GM19099 (cell line): Measurements from ENCODE around the gene SHC3.

ENCODE experiments used
- POLR2A ChIP-seq: IDR thresholded peaks from 3 replicates; pipeline ENCODE4 v1.6.1; 2011; ENCODE audit warnings: low read depth; ENCODE audit not compliant: insufficient read length; ENCODE audit errors: extremely low read depth

SHC3 gene

DNA sequence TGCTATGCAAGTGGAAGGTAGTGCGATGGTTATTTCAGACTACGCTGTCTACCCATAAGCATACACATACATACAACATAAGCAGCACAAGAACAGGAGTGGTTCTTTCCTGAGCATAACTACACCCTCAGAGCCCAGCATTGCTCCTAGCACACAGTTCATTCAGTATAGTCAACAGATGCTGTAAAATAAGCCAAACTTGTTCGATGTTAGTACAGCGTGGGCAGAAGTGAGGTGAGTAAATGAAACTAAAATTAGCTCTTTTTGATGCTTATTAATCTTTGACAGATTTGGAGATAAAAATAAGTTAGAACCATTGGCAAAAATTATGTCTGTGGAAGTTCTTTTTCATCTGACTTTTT, 139.5 kb downstream of the SHC3 start:
- TF ChIP-seq POLR2A: no peak

DNA sequence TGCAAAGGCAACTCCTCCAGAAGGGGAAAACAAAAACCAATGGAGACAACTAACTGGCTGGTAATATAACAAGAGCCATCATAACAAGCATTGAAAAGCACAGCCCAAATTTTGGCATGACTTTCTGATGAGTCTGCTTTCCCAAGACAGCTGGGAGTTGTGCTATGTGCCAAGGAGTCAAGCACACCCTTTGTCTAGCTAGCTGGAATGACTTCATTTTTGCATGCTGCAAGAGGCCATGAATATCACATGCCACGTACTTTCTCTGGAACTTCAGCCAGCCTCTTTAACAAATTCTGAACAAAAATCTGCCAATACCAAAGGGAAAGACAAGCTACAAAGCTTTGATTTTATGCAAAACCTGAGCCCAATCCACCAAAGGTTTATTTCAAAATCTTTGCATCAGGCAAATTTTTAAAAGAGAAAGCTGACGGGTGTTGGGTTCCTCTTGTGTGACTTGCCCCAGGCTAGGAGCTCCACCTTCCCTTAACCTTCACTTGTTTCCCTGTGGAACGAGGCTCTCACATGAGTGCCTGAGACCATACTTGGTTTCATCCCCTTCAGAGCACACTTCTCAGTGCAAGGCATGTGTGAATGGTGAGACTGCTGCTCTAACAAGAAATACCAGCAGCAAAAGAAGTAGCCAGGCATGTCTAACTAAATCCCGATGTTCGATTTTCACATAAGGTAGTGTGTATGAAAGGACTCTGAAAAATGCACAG, 140.1 kb downstream of the SHC3 start:
- TF ChIP-seq POLR2A: no peak

DNA sequence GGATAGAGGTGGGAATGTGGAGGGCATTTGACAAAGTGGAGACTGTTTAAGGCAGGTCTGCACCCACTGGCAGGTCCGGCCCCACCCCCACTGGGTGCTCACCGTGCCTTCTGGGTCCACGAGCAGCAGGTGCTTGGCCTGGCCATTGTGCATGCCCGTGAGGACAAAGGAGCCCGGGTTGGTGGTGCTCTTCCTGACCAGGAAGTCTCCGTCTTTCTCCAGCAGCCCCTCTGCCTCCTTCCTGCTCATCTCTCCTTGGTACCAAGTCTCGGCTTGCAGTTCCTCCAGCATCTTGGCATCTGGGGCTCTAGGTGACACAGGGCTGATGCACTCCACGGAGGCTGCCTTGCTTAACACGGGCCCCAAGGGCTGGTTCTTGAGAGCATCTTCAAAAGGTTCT, 140.7 kb downstream of the SHC3 start:
- TF ChIP-seq POLR2A: no peak

DNA sequence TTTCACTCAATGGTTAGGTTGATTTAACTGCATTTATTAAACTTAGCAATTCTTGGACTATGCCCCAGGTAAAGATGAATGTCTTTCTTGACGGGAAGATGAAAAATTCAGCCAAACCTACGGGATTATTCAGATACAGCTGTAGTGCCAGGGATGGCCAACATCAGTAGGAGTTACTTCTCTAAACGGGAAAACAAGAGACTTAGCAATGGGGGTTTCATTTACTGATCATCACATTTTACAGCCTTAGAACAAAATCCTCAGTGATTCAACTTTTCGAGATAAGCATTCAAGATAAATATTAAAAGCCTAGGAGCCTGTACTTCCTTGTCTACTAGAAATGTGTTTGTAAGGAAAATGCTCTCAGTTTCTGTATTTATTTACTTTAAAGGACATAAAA, 141.3 kb downstream of the SHC3 start:
- TF ChIP-seq POLR2A: no peak

GRCh38 chr9:89036891-89037290, 141.7 kb downstream of the SHC3 start:
- TF ChIP-seq POLR2A: no peak

DNA sequence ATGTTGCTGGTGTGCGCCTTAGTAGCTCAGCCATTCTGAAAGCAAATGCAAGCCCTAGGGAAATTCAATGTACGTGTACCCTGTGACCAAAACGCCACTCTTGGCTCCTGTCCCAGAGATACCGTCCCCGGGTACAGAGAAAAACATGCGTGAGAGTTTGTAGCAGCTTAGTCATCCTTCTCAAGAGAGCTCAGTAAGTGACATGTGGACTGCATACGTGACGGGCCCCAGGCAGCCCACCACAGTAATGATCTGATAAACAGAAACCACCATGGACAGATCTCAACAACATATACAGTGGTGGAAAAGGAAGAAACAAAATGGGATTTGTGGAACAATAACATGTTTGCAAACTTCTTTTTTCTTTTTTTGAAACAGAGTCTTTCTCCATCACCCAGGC, 142.2 kb downstream of the SHC3 start:
- TF ChIP-seq POLR2A: no peak

DNA sequence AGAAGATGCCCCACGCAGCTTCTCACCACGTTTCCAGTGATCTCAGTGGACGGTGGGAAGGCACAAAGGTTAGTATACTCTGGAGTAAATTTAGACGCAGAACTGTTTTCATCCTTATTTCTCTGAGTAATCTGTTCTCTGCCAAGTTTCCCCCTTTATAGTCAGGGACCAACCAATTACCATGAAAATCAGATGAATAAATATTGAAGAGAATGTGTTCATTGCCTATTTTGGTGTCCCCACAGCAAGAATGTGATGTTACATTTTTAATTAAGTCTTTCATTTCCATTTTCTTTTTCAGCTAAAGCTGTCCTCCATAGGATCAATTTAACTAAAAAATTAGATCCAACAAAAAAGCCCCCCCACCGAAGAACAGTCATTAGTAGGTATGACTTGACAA, 146.0 kb downstream of the SHC3 start:
- TF ChIP-seq POLR2A: no peak

DNA sequence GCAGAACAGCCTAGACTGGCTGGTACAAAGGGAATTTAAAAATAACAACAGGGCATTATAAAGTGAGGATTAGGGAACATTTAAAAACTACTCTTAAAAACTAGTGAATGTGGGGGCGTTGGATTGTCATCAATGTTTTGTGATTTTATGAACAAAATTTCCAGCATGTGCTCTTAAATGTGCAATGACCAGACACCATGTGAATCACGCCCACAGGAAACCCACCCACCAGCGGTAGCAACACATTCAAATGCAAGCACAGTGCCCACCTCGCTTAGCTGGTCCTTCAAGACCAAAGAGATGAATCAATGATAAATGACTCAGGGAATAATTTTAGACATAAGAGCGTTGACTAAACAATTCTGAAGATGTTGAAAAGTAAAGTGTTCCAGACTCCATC, 146.4 kb downstream of the SHC3 start:
- TF ChIP-seq POLR2A: no peak

- TF ChIP-seq POLR2A: no peak
Observed at GRCh38 chr9:89029788-89030187, 148.8 kb downstream of the SHC3 start.

DNA sequence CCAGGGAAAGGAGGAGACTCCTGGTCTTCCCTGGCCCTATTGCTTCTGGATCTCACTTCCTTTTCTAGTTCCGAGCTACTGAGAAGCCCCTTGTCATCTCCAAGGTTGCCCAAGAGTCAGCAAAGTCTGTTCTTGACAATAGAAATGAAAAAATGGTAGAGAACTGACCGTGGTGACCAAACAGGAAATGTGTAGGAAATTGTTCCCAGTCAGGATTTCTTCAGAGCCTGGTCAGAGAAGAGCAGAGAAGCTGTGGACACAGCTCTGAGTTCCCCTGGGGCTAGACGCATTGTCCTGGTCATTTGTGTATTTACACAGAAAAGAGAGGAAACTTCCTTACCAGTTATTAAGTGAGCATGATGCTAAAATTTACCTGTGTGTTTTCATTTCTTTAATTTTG, 151.7 kb downstream of the SHC3 start:
- TF ChIP-seq POLR2A: no peak

DNA sequence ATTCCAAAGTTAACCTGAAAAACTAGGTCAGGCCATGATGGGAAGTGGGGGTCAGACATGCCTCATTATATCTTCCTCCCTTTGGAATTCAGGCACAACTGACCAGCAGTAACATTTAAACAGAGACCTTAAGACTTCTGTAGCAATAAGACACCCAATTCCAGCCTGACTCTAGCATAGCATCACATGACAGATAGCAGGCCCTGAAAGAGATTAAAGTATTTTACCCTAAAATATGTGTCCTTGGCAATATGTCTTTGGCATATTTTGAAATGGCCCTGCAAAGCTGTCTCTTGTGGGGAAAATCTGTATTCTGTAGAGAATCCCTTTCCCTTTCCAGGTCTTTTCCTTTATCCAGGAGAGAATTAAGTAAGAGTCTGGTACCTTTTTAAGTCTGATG, 153.1 kb downstream of the SHC3 start:
- TF ChIP-seq POLR2A: no peak

GRCh38 chr9:89024727-89025126, 153.9 kb downstream of the SHC3 start:
- TF ChIP-seq POLR2A: no peak

DNA sequence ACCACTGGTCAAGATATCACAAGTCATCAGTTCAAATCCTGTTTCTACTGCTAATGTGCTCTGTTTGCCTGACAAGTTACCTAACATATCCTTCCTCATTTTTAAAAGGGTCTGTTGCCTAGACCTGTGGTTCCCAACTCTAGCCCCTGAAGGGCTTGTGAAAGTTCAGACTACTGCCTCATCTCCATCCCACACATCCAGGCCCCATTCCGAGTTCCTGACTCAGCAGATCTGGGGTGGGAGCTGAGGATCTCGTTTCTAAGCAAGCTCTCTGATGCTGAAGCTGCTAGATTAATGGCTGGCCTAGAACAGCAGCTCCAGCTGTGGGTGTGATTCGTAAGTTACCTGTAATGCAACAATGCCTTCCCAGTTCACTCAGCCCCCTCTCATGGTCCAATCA, 154.9 kb downstream of the SHC3 start:
- no peak for TF ChIP-seq POLR2A

DNA sequence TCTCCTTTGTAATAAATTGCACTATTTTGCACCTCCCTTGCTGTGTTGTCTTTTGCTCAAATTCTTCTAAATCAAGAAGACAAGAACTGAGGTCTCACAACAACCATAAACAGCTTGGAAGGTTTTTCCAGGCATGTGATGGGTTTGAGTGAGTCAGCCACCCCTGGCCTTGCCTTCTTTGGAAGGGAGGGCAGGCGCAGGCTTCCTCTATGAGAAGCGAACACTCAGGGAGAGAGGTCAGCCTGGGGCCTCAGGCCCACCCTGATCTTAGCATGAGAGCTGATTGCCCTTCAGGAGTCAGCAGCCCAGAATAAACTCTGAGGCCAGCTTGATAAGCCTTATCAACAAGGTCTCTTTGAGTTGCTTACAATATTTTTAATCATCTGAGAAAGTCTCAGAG, 155.7 kb downstream of the SHC3 start:
- no peak for TF ChIP-seq POLR2A

DNA sequence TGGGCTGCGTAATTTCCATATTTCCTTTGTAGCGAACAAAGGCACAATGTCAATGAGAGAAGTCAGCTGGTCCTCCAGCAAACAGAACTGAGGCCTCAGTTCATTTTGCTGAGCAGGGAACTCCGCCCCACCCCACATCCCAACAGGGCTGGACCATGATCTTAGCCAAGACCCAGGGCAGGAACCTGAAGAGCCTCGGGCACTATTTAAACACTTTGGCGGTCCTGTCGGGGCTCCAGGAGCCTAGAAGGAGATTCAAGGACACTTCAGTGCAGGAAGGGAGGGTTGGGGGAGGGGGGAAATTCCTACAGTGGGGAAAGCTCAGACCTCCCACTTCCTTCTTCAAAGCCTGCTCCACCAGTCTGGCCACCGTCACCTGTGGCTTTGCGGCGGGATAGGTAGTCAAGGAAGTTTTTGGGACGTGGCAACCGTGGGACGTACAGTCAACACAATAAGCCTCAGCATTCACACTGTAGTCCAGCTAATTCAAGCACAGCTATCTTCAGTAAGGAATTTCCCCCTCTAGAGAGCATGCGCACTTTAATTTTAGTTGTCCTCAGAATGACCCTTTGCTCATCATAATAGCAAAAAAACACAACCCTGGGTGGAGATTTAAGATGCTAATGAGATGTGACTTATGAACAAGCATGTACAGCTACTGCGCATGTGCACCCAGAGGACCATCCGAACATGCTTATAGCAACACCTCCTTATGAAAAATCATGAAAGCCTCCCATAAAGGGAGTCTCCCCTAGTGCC, 156.4 kb downstream of the SHC3 start:
- TF ChIP-seq POLR2A: no peak

DNA sequence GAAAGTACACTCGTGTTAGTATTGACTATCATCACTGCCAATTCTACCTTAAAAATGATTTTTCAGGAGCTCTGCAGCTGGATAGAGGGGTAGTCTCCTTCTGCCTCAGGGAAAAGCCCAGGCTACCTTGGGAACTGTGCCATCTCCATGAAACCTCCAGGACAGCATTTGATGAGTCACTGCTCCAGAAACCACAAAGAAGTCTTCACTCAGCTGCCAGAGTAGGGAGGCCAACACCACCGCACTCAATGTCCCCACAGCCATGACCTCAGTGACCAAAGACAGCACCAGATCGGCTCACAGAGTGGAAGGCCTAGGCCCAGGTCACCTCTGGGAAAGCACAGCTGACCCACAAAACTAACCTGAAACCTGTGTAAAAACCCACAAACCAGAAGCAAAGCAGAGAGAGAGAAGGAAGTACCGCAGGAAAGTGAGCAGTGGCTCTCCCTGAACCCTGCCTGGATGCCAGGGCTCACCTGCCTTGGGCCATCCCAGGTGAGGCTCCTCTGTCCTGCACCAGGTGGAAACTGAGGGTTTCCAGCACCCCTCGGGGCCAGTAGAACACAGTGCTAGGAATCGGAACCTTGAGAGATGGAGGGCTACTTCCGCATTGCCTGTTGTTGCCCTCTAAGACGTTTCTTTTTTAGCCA, 157.3 kb downstream of the SHC3 start:
- TF ChIP-seq POLR2A: no peak
